ENCODE measurements around the gene THEMIS.

THEMIS gene

DNA sequence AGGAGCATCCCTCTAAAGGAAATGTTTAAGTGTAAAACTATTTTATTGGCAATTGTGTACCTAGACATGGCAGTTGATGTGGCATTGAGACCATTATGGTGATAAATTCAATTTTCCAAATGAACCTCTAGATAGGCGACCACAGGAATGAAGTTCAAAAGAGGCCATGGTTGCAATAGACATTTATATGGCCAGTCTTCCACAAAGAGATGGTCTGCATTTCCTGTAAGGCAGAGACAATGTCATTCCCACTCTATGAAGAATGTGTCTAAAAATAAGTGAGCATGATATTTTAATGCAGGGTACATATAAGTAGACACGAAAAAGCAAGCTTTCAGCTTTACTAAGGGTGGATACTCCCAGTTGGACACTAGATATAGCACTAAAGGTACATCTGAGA, 40.9 kb downstream of the THEMIS start:
- no peak for DNase-seq (ENCODE audit: low read depth, low spot score)

DNA sequence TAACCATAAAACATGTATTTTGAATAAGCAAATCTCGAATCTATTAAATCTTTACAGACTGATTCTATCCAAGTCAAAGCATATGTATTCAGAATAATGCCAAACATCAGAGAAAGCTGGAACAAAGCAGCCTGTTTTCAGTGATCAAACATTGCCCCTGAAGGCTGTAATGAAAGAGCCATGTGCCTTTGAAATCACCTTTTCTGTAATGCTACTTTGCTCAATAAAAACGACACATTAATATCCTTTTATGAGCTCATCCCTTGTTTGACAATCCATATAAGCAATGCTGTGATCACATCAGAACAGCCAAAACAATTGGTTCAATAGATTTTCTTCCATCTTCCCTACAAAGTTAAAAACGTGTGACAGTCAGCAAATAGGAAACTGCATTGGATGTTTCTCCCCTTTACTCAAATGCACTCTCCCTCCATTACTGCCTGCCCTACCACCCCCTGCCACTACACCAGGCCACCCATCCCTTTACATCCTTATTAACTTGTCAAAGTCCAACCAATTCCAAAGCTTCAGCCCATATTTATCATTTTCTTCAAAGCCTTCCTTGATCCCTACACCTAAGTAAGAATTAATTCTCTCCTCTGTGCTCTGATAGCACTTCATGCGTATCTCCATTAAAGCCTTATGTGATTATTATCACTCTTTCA, 42.0 kb downstream of the THEMIS start:
- DNase-seq (ENCODE audit: low read depth, low spot score) = no peak

DNA sequence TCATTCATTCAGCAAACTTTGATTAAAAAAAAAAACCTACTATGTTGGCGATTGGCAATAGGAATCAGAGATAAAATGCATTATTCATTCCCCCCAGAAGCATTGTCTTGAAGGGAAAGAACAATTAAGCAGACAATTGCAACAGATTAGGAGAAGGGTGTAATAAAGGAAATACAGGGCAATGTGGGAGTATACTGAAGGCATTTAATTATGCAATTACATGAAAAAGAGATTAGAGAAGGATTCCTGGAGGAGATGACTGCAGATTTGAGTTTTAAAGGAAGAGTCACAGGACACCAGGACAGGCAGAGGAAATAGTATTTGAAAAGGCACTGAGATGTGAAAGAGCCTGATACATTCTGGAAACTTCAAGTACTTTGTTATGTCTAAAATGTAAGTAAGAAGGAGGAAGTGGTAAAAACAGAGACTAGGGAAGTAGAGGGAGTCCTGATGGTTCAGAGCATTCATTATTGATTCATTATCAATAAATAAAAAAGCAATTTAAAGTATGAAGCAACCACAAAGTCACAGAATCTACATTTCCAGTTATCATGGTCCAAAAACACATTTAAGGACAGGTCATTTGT, 43.7 kb downstream of the THEMIS start:
- DNase-seq (ENCODE audit: low read depth, low spot score) = no peak

DNA sequence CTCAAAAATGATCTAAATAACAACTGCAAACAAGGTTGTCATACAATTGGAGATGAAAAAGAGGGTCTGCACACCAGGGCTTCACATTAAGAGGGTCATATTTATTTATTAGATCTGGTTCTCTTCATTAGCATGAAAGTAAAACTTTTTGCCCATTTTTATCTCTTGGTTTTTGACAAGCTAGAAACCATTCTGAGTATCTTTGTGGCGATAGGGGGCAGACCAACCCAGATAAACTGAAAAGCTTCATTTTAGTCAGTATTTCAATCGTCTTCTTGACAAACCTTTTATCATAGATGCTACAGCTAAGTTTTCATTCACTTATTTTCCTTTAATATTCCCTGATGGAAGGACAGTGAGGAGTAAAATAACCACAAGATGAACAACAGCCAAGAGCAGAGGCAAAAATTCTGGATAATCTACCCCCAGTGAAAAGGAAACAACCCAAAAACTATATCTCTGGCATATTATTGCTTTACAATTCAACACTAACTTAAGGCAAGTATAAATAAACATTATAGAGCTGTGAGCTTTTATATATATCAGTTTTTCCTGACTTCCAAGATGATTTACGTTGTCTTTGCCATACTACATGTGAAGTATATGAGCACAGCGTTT, 45.2 kb downstream of the THEMIS start:
- DNase-seq (ENCODE audit: low read depth, low spot score) = peak; percentile 24

DNA sequence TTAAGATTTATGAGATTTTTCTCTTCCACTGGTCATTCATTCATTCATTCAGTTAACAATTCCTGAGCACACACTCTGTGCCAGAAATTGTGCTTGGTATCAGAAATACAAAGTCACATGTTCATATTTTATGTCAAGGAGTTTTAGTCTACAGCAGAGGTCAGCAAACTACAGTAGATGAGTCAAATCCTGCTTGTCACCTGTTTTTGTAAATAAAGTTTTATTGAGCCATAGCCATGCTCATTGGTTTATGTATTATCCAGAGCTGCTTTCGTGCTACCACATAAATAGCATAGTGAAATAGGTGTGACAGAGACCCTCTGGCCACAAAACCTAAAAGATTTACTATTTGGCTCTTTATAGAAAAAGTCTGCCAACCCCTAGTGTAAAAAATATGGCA, 46.8 kb downstream of the THEMIS start:
- DNase-seq (ENCODE audit: low read depth, low spot score) = no peak

DNA sequence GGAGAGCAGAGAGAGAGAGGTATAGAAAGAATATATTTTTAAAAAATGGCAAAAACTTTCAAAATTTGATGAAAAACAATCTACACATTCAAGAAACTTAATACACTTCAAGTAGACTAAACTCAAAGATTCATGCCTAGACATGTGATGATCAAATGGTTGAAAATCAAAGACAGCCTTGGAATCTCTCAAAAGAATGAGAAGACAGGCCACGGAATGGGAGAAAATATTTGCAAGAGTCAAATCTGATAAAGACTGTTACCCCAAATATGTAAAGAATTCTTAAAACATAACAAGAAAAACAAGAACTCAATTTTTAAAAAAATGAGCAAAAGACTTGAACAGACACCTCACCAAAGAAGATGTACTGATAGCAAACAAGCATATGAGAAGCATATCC, 49.7 kb downstream of the THEMIS start:
- DNase-seq (ENCODE audit: low read depth, low spot score) = no peak

DNA sequence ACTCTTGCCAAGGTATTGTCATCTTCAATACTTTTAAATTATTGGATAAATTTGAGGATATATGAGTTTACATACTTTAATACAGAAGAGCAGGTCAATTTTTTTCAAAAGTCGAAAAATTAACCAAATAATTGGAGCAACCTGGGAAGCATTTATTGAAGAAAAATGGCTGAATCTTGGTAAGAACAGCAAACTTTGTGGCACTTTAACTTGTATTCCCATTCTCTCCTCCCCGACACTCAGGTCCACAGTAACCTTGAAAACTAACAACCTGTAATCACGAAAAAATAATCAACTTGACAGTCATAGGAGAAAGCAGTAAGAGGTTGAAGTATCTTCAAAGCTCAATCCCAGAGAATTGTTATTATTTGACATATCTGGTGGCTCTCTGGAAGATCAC, 55.6 kb downstream of the THEMIS start:
- DNase-seq (ENCODE audit: low read depth, low spot score) = no peak

DNA sequence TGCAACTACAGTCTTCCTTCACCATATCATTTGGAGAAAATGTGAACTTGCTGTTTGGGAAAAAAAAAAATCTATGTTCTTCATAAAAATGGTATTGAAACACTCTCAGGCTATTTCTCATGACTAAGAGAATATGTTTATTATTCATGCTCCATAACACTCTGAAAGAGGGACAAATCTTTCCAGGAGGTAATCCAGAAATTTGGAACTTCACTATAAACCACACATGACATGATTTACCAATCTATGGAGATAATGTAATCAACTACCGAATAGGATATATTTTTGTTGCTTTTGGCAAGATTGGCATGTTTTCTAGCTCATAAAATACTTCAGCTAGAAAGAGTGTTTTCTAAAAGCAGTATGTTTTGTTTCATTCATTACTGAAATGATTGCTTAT, 56.3 kb downstream of the THEMIS start:
- no peak for DNase-seq (ENCODE audit: low read depth, low spot score)

DNA sequence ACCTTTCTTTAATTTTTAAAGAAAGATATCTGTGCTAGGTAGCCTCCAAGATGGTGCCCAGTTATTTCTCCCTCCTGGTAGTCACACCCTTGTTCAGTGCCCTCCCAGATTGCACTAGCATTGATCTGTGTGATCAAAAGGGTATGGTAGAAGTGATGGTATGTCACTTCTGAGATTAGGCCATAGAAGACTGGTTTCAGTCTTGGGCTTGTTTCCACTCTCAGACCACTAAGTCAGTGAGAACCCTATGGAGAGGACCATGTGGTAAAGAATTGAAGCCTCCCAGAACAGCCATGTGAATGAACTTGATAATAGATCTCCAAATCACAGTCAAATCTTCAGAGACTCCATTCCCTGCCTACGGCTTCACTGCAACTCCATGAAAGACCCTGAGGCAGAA, 57.3 kb downstream of the THEMIS start:
- DNase-seq (ENCODE audit: low read depth, low spot score) = no peak

DNA sequence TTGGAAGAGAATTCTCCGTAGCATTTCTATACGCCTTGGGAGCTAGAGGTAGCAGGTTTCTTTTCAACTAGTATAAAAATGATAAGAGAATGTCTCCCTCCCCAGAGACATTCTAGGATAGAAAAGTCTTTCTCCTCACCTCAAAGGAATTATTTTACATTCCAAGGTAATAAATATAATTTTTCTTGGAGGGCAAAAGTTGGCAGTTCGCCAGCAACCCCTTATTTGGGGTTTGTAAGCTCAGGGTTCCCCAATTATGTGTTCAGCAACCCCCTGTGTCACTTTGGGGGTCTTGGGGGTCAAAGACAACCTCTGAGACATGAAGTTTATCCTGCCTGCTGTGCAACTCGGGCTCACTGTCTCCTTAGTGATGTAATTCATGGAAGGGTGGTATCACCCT, 58.3 kb downstream of the THEMIS start:
- DNase-seq (ENCODE audit: low read depth, low spot score) = no peak

DNA sequence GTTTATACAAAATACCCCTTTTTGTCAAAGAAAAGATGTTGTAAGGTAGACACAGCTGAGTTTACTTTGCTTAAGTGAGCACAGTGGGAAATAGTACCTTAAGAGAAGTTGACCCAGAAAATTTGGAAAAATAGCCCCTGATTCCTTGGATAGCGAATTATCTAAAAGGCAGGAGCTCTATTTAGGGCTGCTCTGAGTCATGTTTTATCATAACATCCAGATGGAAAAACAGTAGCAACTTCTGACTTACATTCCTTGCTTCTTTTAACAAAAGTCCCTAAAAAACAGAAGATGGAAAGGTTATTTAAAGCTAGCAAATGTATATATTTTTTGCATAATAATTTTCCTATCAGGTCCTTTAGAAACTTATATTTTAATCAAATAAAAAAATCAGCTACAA, 59.0 kb downstream of the THEMIS start:
- no peak for DNase-seq (ENCODE audit: low read depth, low spot score)

DNA sequence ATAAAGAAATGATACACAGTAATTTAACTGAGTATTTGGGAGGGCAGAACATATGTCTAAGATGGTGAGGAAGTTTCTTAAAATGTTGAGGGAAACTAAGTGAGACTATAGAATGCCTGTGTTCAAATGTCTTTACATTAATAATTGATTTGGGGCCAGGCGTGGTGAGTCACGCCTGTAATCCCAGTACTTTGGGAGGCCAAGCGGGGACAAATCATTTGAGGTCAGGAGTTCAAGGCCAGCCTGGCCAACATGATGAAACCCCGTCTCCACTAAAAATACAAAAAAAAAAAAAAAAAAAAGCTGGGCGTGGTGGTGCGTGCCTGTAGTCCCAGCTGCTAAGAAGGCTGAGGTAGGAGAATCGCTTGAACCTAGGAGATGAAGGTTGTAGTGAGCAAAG, 66.7 kb downstream of the THEMIS start:
- DNase-seq (ENCODE audit: low read depth, low spot score) = no peak

DNA sequence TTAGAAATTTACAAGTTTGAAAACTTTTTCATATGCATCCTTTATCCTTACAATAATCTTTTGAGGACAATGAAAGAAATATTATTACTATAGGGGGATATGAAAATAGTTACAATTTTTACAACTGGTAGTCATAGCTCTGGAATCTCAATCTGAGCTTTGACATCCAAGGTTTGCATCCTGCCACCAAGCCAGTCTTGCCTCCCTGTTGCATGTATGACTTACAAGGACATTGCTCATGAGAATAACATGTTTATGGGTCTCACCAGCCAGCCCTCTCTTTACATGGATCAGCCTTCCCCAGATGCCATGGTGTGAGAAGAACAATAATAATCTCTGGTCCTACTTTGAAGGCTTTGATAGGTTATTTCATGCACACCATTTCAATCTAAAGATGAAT, 67.5 kb downstream of the THEMIS start:
- no peak for DNase-seq (ENCODE audit: low read depth, low spot score)

DNA sequence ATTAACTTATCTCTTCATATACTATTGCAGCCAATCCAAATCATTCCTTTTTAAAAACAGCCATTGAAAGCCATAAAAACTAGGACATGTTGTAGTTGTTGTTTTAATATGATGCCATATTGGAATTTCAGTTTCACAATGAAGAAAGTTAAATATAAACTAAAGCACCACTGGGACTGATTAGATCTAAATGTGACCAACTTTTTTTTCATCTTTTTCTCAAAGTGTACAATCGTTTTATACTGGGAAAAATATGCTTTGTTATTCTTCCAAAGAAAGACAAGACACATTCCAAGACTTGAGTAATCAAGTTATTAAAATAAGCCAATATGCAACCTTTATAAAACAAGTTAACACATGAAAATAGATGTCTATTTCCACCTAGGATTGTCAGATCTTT, 68.5 kb downstream of the THEMIS start:
- DNase-seq (ENCODE audit: low read depth, low spot score) = no peak

DNA sequence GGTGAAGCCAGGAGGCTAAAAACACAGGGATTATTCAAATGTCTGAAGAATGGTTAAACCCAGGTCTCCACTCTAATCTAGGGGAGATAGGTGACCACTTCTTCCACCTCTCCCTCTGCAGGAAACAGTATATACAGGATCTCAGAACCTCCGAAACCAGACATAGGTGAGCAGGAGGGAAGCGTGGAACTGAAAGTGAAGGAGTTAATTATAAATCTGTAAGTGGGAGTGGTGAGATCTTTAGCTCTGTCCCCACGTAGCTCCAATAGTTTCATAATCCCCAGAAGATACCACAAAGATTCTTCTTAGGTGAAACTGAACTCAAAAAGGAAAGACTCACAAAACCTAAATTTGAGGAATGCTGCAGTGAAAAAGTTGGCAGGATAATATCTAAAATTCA, 76.8 kb downstream of the THEMIS start:
- DNase-seq (ENCODE audit: low read depth, low spot score) = no peak

DNA sequence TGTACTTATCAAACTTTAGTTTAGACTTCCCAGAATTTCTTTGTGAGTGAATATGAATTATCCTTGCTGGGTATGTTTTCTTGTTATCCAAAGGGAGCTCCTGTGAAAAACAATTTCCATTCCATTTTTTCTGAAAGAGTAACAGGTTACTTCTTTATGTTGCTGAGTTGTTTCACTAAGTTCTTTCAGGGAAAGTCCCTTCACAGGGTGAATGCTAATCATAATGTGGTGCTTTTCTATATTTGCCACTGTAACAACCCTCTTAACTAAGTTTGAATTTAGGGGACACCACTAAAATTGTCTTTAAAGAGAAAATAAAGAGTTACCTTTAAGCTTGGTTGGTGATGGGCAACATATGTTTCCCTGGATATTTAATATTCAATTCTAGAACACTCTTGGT, 79.4 kb downstream of the THEMIS start:
- DNase-seq (ENCODE audit: low read depth, low spot score) = no peak

DNA sequence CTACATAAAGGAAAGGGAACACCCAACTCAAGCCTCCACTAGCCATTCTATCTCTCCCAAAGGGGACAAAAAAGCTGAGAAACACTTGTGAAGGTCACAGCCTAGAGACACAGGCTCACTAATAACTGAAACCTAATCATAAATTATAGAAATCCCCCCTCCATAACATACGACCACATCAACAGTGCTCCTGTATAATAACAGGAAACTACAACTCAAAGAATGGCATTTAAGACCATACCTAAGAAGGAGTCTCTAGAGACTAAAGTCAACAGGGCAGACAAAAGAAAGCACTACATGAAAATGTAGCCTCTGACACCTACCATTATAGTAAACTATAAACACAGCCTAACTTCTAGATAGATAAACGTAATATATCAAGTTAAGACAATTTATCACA, 82.7 kb downstream of the THEMIS start:
- no peak for DNase-seq (ENCODE audit: low read depth, low spot score)

DNA sequence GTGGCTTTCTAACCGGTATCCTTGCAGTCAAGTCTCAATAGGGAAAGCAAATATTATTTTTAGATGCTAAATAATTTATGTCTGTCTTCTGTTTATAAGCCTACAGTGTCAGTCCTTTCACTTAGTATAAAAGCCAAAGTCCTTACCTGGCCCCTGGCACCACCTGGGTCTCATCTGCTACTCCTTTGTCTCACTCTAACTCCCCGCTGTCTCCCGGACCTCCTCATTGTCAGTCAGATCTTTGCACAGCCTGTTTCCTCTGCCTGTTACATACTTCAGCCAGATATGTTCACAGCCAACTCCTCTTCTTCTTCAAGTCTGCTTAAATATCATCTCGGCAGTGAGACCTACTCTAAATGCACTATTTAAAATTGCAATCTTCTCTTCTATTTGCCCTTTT, 84.2 kb downstream of the THEMIS start:
- DNase-seq (ENCODE audit: low read depth, low spot score) = no peak

DNA sequence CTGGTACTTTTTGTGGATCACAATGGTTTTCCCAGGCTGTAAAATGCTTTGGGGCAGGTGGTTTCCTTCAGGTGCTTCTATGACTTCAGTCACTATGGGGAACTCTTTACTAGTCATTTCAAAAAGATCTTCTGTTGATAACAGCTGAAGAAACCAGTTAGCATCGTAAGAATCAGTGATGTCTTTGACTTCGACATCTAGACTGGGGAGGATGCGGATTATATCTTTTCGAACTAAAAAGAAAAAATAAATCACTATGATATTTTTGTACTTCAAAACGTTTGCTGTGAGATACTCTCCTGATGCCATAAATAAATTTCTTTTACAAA, 87.2 kb downstream of the THEMIS start:
- DNase-seq (ENCODE audit: low read depth, low spot score) = no peak

DNA sequence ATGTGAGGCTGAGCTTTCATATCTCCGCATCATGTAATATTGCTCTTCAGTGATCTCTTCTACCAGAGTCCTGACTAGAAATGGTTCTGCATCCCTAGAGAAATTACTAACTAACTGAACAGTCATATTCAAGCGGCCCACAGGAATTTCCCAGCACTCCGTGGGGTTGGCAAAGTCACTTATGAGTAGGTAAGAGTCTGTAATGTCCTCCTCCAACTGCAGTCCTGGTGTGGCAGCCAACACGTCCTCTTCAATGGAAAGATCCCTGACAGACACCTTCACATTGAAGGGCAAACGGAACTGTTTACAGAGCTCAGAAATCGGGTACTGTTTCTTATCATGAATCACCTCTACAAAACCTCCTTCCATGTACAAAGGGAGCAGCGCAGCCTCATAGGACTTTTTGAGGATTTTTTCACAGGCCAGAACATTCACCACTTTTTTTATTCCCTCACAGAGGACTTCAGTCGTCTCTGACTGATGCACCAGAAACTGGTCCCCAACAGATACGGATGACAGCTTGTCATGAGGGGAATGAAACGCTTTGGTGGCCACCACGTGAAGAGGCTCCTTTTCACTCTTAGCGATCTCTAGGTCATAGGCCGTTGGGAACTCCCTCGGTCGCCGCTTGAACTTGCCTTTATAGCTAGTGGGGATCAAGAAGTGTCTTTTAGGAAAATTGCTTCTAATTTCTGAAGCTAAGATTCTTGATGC, 87.7 kb downstream of the THEMIS start:
- DNase-seq (ENCODE audit: low read depth, low spot score) = no peak

DNA sequence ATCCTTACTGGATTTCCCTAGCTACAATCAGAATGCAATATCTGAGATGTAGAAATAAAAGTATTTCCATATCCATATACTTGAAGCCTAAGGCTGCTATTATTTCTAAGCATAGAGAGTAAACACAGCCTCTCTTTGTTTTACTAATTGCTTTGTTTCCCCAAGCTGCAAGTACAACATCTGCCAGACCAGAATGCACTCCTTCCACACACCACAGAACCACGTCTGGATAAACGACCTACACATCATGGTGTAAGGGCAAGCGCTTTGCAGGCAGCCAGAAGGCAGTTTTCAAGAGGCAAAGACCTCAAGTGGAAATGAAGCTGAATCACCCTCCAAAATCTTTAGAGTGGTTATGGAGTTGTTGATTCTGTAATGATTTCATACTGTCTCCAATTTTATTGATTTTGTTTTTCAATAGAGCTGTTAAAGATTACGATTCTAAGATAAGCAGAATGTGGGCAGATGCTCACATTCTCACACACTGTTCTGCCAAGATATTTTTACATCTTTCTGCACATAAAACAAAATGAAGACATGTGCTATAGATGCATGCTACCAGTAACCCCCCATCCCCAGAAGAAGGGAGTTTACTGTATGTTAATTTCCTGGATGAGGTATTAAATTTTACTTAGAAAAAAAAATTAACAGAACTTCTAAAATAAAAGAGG, 88.8 kb downstream of the THEMIS start:
- no peak for DNase-seq (ENCODE audit: low read depth, low spot score)

DNA sequence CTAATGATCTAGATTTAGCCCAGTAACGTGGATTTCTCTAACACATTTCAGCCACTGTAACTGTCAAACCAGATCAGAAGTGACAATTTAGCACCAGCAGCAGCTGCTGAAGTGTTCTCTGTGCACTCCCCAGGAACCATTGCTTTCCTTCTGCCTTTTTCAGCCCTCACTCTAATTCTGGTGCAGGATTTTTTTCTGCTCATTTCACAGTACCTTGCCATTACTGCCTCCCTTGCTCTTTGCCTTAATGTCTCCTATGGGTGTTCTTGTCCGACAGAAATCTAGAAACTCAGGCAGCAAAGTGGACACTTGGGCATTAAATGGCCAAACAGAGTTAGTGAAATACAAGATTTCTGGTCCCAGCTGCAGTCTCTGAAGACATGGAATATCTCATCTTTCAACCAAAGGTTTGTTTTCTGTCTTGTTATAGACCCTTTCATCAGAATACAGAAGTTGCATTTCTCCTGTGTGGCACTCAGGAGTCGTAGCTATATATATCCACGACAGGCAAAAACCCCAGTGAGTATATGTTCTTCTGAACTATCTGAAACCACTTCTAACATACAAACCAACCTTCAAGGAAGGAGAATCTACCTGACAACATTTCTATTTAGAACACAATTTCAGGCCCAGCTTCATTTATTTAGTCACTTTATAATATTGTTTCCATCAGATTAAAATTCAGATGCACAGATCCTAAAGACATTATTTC, 92.9 kb downstream of the THEMIS start:
- no peak for DNase-seq (ENCODE audit: low read depth, low spot score)

Measured in smooth muscle cell of the brain vasculature (primary cell).